Smooth muscle cell (in vitro differentiated cells): ENCODE data around the gene CADM2. TPM values are rescaled to one million over a fixed set of nuclear protein-coding genes. Genes with fewer than 3 reads are reported as not detected.

Experiments
- DNase-seq: peaks from one replicate; lab custom pipeline; 2025; ENCODE audit not compliant: unreplicated experiment; lab: John Stamatoyannopoulos, UW
- H2AFZ ChIP-seq: fragments of 200-600 bp; sonication (generic); 2 replicates; pipeline ENCODE4 v1.6.0; 2016; ENCODE audit warnings: antibody characterized with exemption, low read depth, mild to moderate bottlenecking
- H3F3A ChIP-seq: fragments of 200-600 bp; sonication (generic); 2 replicates; pipeline ENCODE4 v1.6.0; 2017; ENCODE audit warnings: antibody characterized with exemption, low read depth
- H3K27ac ChIP-seq: fragments of 200-600 bp; sonication (generic); 2 replicates; pipeline ENCODE4 v1.5.1; 2016; ENCODE audit warnings: low read depth, mild to moderate bottlenecking
- H3K27me3 ChIP-seq: fragments of 200-600 bp; sonication (generic); 2 replicates; pipeline ENCODE4 v1.6.1; 2016; ENCODE audit warnings: low read depth, mild to moderate bottlenecking
- H3K36me3 ChIP-seq: fragments of 200-600 bp; sonication (generic); 2 replicates; pipeline ENCODE4 v1.5.1; 2016; ENCODE audit warnings: low read depth
- H3K4me1 ChIP-seq: fragments of 200-600 bp; sonication (generic); 2 replicates; pipeline ENCODE4 v1.5.1; 2016; ENCODE audit warnings: low read depth
- H3K4me2 ChIP-seq: fragments of 200-600 bp; sonication (generic); 2 replicates; pipeline ENCODE4 v1.6.0; 2016; ENCODE audit warnings: mild to moderate bottlenecking
- H3K4me3 ChIP-seq: fragments of 200-600 bp; sonication (generic); 2 replicates; pipeline ENCODE4 v1.5.1; 2016; ENCODE audit warnings: mild to moderate bottlenecking
- H3K79me2 ChIP-seq: fragments of 200-600 bp; sonication (generic); 2 replicates; pipeline ENCODE4 v1.6.0; 2016; ENCODE audit warnings: low read depth, mild to moderate bottlenecking
- H3K9ac ChIP-seq: fragments of 200-600 bp; sonication (generic); 2 replicates; pipeline ENCODE4 v1.6.0; 2016; ENCODE audit warnings: low read depth
- H3K9me3 ChIP-seq: fragments of 200-600 bp; sonication (generic); replicated peaks from 2 replicates; pipeline ENCODE4 v1.5.1; 2016; ENCODE audit warnings: low read depth
- H4K20me1 ChIP-seq: fragments of 200-600 bp; sonication (generic); 2 replicates; pipeline ENCODE4 v1.6.0; 2016; ENCODE audit warnings: low read depth
- WGBS: methylation state at CpG from one replicate; pipeline ENCODE4 v1.1.7; 2016; ENCODE audit warnings: low lambda C conversion rate; 5-methylcytosine and 5-hydroxymethylcytosine counted together
- polyA plus RNA-seq: library from polyadenylated mRNA; unstranded; fragments of >200 nt; fragmentation: Nextera tagmentation; extraction: Ambion mirVana; gene quantifications from 2 replicates; pipeline ENCODE4 v1.2.1, GENCODE V29; 2016
- total RNA-seq: library from RNA; depleted of rRNA; stranded (reverse); fragments of >200 nt; gene quantifications from 2 replicates; pipeline ENCODE4 v1.2.3, GENCODE V29; 2014
- TF ChIP-seq, protein P1 (sequence below): fragments of 200-600 bp; sonication (generic); IDR thresholded peaks from 2 replicates; pipeline ENCODE4 v1.5.1; 2017; ENCODE audit warnings: borderline replicate concordance, mild to moderate bottlenecking, antibody characterized with exemption; ENCODE audit not compliant: insufficient read depth, poor library complexity, severe bottlenecking

CADM2 gene
- total and polyA plus RNA-seq, 2 experiments from 2014 or later, result 0.13 TPM; not detected in 1

GRCh38 chr3:85576091-85576690, 617.4 kb downstream of the CADM2 start:
- TF ChIP-seq, protein P1, sequence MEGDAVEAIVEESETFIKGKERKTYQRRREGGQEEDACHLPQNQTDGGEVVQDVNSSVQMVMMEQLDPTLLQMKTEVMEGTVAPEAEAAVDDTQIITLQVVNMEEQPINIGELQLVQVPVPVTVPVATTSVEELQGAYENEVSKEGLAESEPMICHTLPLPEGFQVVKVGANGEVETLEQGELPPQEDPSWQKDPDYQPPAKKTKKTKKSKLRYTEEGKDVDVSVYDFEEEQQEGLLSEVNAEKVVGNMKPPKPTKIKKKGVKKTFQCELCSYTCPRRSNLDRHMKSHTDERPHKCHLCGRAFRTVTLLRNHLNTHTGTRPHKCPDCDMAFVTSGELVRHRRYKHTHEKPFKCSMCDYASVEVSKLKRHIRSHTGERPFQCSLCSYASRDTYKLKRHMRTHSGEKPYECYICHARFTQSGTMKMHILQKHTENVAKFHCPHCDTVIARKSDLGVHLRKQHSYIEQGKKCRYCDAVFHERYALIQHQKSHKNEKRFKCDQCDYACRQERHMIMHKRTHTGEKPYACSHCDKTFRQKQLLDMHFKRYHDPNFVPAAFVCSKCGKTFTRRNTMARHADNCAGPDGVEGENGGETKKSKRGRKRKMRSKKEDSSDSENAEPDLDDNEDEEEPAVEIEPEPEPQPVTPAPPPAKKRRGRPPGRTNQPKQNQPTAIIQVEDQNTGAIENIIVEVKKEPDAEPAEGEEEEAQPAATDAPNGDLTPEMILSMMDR, result peak; percentile 95
- no peaks in the 10 kb centered on the region for H3K4me1 ChIP-seq
- no peak overlapping the region for H3K9ac ChIP-seq
- no peak overlapping the region for H3K27ac ChIP-seq
- no peaks in the 10 kb centered on the region for H3K36me3 ChIP-seq
- H3K9me3 ChIP-seq, result no peaks in the 10 kb centered on the region
- no peaks in the 10 kb centered on the region for H3K27me3 ChIP-seq
- no peak overlapping the region for H2AFZ ChIP-seq
- peak; percentile 0 for DNase-seq
- no peaks in the 10 kb centered on the region for H4K20me1 ChIP-seq
- H3K4me3 ChIP-seq, result no peak overlapping the region
- H3F3A ChIP-seq, result no peaks in the 10 kb centered on the region
- no peaks in the 10 kb centered on the region for H3K79me2 ChIP-seq
- 10% methylated on average over 4 of the region's 4 CpGs for WGBS
- no peak overlapping the region for H3K4me2 ChIP-seq

DNA sequence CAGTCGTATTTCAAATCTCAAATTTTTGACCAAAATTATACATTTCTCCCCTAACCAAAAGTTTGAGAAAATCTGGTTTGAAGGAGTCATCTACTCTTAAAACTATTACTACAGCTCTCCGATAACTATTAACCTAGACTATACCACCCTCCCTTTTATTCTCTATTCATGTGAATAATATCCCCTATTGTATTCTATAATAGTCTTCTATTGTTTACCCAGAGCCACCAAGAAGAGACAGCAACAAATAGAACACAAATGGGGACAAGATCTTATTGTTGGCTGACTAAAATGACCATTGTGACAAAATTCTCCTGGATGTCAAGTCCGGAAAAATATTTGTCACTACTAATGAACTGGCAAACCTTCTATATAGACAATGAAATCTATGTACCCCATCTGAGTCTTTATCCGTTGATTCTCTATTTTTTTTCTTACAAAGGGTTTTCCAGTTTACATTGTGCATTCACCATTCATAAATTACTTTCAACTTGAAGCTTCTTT, 618.0 kb downstream of the CADM2 start:
- Histone ChIP-seq H3K9ac (no peak overlapping the region), H4K20me1 (no peaks in the 10 kb centered on the region), H3K27me3 (no peaks in the 10 kb centered on the region), H2AFZ (no peak overlapping the region), H3K4me2 (no peak overlapping the region), H3K4me3 (no peak overlapping the region), H3K9me3 (no peaks in the 10 kb centered on the region), H3F3A (no peaks in the 10 kb centered on the region), H3K4me1 (no peaks in the 10 kb centered on the region), H3K79me2 (no peaks in the 10 kb centered on the region), H3K36me3 (no peaks in the 10 kb centered on the region), H3K27ac (no peak overlapping the region)
- 85% methylated on average over 4 of the region's 4 CpGs for WGBS
- no peak for DNase-seq
- TF ChIP-seq, protein P1, result no peak

DNA sequence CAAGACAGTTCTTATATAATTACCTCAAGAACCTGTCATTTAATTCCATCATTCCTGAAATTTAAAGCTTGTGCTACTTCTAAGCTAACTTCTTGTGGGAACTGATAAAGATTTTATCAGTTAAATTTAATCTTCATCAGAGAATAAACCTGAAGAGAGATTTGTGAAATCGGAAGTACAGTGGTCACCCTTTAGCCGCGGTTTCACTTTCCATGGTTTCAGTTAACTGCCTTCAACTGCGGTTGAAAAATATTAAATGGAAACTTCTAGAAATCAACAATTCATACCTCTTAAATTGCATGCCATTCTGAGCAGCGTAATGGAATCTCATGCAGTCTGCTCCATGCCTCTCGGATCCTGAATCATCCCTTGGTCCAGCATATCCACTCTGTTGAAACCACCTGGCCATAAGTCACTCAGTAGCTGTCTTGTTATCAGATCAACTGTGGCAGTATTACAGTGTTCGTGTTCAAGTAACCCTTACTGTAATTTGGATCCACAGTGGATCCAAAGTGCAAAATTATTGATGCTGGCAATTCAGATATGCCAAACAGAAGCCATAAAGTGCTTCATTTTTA, 626.1 kb downstream of the CADM2 start:
- WGBS, result 95% methylated on average over 7 of the region's 7 CpGs
- H3K27me3 ChIP-seq, result no peaks in the 10 kb centered on the region
- H3K4me1 ChIP-seq, result no peaks in the 10 kb centered on the region
- no peaks in the 10 kb centered on the region for H3K79me2 ChIP-seq
- H3F3A ChIP-seq, result no peaks in the 10 kb centered on the region
- H4K20me1 ChIP-seq, result no peaks in the 10 kb centered on the region
- H3K4me2 ChIP-seq, result no peak overlapping the region
- H3K36me3 ChIP-seq, result no peaks in the 10 kb centered on the region
- TF ChIP-seq, protein P1, result no peak
- H3K27ac ChIP-seq, result no peak overlapping the region
- H2AFZ ChIP-seq, result no peak overlapping the region
- no peak overlapping the region for H3K4me3 ChIP-seq
- DNase-seq, result no peak
- H3K9me3 ChIP-seq, result no peaks in the 10 kb centered on the region
- H3K9ac ChIP-seq, result no peak overlapping the region

DNA sequence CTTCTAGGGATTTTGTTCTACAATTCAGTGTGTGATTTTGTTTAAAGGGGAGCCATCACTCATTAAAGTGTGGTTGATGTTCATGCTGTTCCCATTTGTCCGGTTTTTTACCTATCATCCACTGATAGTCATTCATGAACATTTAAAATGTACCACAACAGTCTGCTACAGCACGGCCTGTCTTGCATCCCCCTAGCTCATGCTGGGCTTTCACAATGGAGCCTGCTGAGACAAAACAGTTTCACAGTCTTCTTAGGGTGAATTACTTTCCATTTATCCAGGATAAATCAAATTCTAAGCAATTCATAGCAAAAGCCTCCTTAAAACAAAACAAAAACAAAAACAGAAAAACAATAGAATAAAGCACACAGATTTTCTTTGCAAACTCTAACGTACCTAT, 627.2 kb downstream of the CADM2 start:
- TF ChIP-seq, protein P1, result no peak
- H3K27me3 ChIP-seq, result no peaks in the 10 kb centered on the region
- no peak overlapping the region for H3K27ac ChIP-seq
- H3K9me3 ChIP-seq, result no peaks in the 10 kb centered on the region
- H3K4me1 ChIP-seq, result no peaks in the 10 kb centered on the region
- no peak overlapping the region for H3K4me2 ChIP-seq
- H3F3A ChIP-seq, result no peaks in the 10 kb centered on the region
- no peak overlapping the region for H3K4me3 ChIP-seq
- 72% methylated on average over 3 of the region's 3 CpGs for WGBS
- no peak overlapping the region for H3K9ac ChIP-seq
- no peaks in the 10 kb centered on the region for H3K36me3 ChIP-seq
- H4K20me1 ChIP-seq, result no peaks in the 10 kb centered on the region
- DNase-seq, result no peak
- H3K79me2 ChIP-seq, result no peaks in the 10 kb centered on the region
- no peak overlapping the region for H2AFZ ChIP-seq
